Uterus (tissue), 2 donors: ENCODE measurements around the gene TTPAL.

Experiments
- CTCF ChIP-seq, 4 experiments: fragments of 200-600 bp in 2 of 4; fragments of 450-650 bp in 2 of 4; sonication (generic) in 2 of 4; IDR thresholded peaks; one replicate each; pipeline ENCODE4 v1.5.1; 2016 to 2019; ENCODE audit warnings: antibody characterized with exemption in 4 of 4, mild to moderate bottlenecking in 2 of 4, moderate library complexity in 1 of 4
- POLR2A ChIP-seq, 2 donors: fragments of 450-650 bp; IDR thresholded peaks; one replicate each; pipeline ENCODE4 v1.6.1; 2016; ENCODE audit warnings: antibody characterized with exemption in 2 of 2, mild to moderate bottlenecking in 1 of 2, moderate library complexity in 1 of 2

- TF ChIP-seq CTCF (IDR thresholded peaks at IDR 0.05), result no peak
- no peak for TF ChIP-seq POLR2A (IDR thresholded peaks at IDR 0.05)
Observed at GRCh38 chr20:44442298-44443070, 33.2 kb upstream of the TTPAL start.
